GM21528 (cell line): ENCODE data around the gene WAPL.
A peak's percentile ranks its signal among the peaks of the same experiment; 100 is the strongest.
"Not testable (repeated sequence)": the region's sequence is repeated elsewhere in the genome, so short reads cannot be mapped to it uniquely, and the experiment has no call there.

Experiments
- ATAC-seq: cut with Tn5 transposase; IDR thresholded peaks from one replicate; pipeline ENCODE4 v1.9.1; 2021; ENCODE audit warnings: mild to moderate bottlenecking, moderate library complexity; ENCODE audit not compliant: unreplicated experiment, low FRiP score

Gene WAPL, protein sequence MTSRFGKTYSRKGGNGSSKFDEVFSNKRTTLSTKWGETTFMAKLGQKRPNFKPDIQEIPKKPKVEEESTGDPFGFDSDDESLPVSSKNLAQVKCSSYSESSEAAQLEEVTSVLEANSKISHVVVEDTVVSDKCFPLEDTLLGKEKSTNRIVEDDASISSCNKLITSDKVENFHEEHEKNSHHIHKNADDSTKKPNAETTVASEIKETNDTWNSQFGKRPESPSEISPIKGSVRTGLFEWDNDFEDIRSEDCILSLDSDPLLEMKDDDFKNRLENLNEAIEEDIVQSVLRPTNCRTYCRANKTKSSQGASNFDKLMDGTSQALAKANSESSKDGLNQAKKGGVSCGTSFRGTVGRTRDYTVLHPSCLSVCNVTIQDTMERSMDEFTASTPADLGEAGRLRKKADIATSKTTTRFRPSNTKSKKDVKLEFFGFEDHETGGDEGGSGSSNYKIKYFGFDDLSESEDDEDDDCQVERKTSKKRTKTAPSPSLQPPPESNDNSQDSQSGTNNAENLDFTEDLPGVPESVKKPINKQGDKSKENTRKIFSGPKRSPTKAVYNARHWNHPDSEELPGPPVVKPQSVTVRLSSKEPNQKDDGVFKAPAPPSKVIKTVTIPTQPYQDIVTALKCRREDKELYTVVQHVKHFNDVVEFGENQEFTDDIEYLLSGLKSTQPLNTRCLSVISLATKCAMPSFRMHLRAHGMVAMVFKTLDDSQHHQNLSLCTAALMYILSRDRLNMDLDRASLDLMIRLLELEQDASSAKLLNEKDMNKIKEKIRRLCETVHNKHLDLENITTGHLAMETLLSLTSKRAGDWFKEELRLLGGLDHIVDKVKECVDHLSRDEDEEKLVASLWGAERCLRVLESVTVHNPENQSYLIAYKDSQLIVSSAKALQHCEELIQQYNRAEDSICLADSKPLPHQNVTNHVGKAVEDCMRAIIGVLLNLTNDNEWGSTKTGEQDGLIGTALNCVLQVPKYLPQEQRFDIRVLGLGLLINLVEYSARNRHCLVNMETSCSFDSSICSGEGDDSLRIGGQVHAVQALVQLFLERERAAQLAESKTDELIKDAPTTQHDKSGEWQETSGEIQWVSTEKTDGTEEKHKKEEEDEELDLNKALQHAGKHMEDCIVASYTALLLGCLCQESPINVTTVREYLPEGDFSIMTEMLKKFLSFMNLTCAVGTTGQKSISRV (N-terminal part only)

DNA sequence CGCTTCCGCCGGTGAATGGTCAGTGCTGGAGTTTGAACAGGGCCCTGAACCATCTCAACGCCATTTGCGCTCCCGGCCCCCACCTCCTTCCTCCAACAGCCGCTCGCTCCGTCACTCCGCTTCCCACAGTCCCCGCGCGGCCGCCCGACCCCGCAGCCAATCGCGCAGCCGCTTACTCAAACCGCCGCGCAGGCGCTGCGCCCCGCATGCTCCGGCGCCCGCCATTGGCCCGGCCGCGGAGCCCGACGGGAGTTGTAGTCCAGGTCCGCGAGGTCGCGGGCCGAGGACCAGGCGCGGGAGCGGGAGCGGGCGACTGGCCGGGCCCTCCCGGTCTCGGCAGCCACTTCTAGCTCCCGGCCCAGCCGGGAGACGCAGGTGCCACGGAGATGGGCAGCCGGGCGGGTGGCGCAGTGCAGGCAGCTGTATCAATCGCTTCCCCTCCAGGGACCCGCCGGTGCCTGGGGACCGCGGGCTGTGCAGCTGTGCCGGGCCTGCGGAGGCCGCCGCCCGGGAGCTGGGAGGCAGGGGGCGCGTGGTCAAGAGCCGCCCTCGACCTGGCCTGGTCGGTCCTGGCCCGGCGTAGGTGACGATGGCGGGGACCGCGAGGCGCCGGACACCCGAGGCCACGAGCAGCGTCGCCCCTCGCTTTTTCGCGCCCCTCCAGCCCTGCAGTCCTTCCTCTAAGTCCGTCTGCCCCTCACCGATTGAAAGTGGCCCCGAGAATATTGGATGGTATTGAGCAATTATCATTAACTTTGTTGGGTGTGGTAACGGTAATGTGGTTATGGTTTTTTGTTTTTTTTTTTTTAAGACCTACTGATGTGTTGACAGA, at the start of gene WAPL:
Gene WAPL, minus strand, starts transcription at position 115 of the 832 bp plus-strand sequence. CDS start 3,723 bp downstream, outside the sequence.
- ATAC-seq, result peak; percentile 96

DNA sequence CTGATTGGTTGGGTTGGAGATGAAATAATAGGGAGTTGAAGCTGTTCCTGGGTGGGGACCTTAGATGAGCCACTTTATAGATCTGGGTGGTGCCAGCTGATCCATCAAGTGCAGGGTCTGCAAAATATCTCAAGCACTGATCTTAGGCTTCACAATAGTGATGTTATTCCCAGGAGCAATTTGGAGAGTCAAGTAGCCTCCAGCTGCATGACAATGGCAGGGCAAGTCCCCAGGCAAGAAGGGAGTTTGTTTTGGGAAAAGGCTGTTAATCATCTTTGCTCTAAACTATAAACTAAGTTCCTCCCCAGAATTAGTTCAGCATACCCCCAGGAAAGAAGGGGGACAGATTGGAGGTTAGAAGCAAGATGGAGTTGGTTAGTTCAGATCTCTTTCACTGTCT, 47.7 kb upstream of the WAPL start:
- no peak for ATAC-seq

DNA sequence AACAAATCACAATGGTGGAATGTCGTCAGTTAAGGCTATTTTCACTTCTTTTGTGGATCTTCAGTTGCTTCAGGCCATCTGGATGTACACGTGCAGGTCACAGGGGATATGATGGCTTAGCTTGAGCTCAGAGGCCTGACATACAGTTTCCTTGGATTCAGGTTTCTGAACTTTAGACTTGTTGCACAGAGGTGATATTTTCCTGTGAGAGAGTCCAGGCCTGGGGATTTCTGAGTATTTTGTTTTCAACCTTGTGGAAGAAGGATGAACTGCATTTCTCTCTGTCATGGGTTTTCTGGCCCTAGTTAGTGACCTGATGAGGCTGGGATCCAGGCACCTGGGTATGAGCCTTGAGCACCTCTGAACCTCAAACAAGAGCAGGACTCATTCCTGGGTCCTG, 44.9 kb upstream of the WAPL start:
- not testable (repeated sequence) for ATAC-seq

GRCh38 chr10:86563338-86563737, 41.7 kb upstream of the WAPL start:
- ATAC-seq, result not testable (repeated sequence)

DNA sequence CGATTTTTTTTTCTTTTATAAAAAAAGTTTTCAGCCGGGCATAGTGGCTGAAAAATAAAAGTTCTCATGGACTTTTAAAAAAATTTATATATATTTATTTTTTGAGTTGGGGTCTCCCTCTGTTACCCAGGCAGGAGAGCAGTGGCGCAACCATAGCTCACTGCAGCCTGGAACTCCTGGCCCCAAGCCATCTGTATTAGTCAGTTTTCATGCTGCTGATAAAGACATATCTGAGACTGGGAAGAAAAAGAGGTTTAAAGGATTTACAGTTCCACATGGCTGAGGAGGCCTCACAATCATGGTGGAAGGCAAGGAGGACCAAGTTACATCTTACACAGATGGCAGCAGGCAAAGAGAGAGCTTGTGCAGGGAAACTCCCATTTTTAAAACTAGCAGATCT, 37.1 kb upstream of the WAPL start:
- ATAC-seq, result not testable (repeated sequence)

- ATAC-seq, result no peak
These were observed 35.5 kb upstream of the WAPL start for GRCh38 chr10:86556933-86557649.

DNA sequence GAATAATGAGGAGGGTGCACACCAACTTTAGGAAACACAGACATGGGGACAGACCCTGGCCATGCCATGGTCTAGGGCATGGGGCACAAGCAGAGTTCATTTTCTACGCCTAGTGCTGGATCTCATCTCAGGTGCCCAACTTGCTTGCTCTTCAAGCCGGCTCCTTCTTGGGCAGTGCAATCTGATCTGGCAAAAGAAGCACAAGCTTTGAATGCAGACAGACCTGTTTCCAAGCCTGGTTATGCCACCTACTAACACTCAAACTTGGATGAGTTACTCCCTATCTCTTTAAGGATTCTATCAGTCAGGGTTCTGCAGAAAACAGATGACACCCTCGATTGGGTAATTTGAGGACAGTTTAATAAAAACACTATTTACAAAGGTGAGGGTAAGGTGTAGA, 34.9 kb upstream of the WAPL start:
- no peak for ATAC-seq

GRCh38 chr10:86553639-86554038, 32.0 kb upstream of the WAPL start:
- ATAC-seq, result no peak

DNA sequence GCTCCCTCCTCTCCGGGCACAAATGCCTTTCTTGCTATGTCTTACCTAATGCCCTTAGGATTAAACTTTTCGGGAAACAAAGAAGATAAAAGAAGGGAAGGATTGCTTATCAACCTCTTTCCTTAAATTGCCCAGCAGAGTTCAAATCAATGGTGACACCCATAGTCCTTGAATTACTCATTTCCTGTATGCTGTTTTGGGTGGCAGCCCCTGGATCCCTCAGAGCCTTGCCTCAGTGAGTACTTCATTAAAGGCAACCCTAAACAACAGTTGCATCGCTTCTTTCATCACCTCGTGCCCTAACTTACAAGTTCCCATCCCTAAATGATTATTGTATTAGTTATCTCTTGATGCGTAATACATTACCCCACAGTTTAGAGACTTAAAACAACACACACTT, 31.6 kb upstream of the WAPL start:
- no peak for ATAC-seq

GRCh38 chr10:86547296-86547695, 25.7 kb upstream of the WAPL start:
- ATAC-seq, result no peak

GRCh38 chr10:86545101-86545500, 23.5 kb upstream of the WAPL start:
- ATAC-seq, result no peak

DNA sequence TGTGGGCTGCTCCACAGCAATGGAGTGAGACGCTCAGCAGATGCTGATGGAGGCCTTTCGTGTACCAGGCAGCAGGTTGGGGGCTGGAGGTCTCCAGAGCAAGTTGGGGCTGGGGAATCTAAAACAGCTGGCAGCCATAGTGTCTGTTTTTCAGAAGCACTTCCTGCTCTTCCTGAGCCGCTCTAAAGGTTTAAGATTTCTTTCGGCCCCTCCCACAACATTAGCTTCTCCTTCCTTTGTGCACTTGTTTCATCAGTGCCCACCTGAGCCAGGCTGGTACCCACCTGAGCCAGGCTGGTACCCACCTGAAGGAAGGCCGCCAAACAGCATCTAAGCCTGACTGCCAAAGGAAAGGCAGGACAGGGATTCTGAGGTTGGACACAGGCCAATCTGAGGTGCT, 18.4 kb upstream of the WAPL start:
- ATAC-seq, result no peak

DNA sequence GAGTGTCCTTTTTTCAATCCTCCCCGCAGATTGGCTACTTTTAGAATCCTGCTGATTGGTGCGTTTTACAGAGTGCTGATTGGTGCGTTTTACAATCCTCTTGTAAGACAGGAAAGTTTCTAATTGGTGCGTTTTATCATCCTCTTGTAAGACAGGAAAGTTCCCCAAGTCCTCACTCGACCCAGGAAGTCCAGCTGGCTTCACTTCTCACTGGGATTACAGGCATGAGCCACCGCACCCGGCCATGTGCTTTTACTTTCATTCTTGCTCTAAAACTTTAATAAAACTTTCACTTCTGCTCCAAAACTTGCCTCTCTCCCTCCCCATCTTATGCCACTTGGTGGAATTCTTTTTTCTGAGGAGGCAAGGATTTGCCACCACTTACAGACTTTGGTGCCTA, 17.0 kb upstream of the WAPL start:
- no peak for ATAC-seq

GRCh38 chr10:86538040-86538439, 16.4 kb upstream of the WAPL start:
- not testable (repeated sequence) for ATAC-seq

DNA sequence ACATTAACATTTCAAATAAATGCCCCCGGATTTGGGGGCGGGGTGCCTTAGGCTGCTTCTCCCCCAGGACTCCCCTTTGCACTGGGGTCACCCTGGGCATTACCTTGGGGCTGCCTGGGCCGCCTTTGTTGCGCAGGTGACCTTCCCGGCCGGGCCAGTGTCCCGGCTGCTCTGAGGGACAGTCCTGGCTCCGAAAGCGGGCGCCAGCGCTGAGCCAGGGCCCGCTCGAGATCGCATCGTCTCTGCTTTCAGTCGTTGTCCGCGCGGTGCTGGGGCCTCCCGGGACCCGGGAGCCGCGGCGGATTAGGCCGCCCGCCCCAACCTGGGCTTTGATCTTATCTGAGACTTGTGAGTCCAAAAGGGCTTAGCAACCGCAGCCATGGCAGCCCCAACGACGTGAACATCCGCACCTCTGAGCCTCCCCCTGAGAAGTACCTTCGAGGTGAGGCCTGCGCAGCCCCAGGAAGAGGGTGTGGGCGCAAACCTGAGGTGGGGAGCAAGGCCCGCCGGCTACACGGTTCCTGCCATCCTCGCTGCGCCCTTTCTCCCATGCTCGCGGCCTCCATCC, 14.8 kb upstream of the WAPL start:
- ATAC-seq, result no peak

DNA sequence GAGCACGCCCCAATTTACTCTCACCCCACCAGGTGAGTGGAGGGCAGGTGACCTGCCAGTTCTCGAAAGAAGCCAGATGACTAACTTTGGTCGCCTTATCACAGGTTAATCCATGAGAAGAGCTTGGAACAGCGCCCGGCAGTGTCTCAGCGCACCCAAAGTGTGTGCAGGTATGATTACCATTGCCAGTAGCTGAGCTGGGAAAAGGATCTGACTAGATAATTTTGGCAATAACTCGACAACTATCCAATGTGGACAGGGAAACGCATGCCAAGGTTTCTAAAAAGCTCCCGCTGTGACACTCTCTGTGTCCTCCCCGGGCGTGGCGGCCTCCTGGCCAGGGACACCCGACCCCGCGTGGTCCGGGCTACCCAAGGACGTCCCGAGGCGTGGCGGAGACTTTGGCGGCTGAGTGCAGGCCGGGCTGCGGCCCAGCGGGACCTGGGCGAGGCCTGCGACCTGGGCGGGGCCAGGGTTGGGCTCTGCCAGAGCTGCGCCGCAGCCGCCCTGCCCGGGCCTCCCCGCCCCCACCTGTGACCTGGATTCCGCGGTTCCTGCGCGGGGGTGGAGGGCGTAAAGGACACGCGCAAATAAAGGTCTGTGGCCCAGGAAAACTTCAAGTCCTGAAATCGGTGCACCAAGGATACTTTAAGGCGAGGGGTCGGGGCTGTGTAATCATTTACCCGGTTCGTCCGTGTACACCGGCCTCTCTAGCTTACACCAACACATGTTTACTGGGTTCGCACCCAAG, 13.7 kb upstream of the WAPL start:
- no peak for ATAC-seq

DNA sequence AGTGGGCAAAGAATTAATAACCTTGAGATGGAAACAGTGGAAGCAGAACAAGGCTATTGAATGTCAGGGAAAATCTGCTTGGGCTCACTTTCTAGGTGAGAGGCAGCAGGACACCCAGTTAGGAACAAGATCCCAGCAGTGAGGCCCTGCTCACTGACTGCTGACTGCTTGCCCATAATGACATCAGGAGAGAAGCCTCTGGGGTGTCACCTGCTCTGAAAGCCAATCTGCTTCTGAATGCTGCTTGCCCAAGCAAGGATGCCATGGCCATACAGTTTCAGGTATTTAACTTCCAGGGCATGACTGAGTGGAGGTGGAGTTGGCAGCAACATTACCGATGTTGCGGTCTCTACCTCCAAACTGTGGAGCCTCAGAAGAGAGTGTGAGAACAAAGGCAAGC, 11.7 kb upstream of the WAPL start:
- ATAC-seq, result no peak

DNA sequence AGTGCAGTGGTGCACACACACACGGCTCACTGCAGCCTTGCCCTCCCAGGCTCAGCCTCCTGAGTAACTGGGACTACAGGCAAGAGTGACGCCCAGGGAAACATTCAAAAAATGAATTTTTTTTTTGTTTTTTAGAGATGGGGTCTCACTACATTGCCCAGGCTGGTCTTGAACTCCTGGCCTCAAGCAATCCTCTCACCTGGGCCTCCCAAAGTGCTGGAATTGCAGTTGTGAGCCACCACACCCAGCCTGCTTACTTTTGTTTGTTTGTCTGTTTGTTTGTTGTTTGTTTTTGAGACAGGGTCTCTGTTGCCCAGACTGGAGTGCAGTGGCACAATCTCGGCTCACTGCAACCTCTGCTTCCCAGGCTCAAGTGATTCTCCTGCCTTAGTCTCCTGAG, 7.1 kb upstream of the WAPL start:
- not testable (repeated sequence) for ATAC-seq
